CD4-positive, alpha-beta T cell treated with Interleukin-15 for 1 hour (primary cell): ENCODE data around the gene DIP2C.
"Not testable (repeated sequence)": the region's sequence is repeated elsewhere in the genome, so short reads cannot be mapped to it uniquely, and the experiment has no call there.

Experiments used
- DNase-seq: peaks from one replicate; pipeline ENCODE4 v3.0.0-alpha.2; 2020

DIP2C gene

GRCh38 chr10:590721-591120 is 98.7 kb downstream of the DIP2C start:
- DNase-seq, result no peak

GRCh38 chr10:589961-590680 is 99.3 kb downstream of the DIP2C start:
- no peak for DNase-seq

- no peak for DNase-seq
Observed at GRCh38 chr10:588246-589165, 101.0 kb downstream of the DIP2C start.

GRCh38 chr10:586716-587115 is 102.8 kb downstream of the DIP2C start:
- no peak for DNase-seq

GRCh38 chr10:586151-586550 is 103.3 kb downstream of the DIP2C start:
- no peak for DNase-seq

- DNase-seq, result no peak
Observed at GRCh38 chr10:585502-585901, 104.0 kb downstream of the DIP2C start.

- not testable (repeated sequence) for DNase-seq
Observed at GRCh38 chr10:584497-585290, 104.8 kb downstream of the DIP2C start.

GRCh38 chr10:583433-583832 is 106.0 kb downstream of the DIP2C start:
- no peak for DNase-seq

GRCh38 chr10:581776-582330 is 107.6 kb downstream of the DIP2C start:
- DNase-seq, result no peak

- DNase-seq, result no peak
Observed at GRCh38 chr10:580778-581177, 108.7 kb downstream of the DIP2C start.

GRCh38 chr10:576130-576465 is 113.4 kb downstream of the DIP2C start:
- DNase-seq, result no peak

- no peak for DNase-seq
Observed at GRCh38 chr10:575402-576129, 113.9 kb downstream of the DIP2C start.

- no peak for DNase-seq
Observed at GRCh38 chr10:572696-573095, 116.8 kb downstream of the DIP2C start.

- no peak for DNase-seq
Observed at GRCh38 chr10:571688-572451, 117.6 kb downstream of the DIP2C start.

GRCh38 chr10:571166-571565 is 118.3 kb downstream of the DIP2C start:
- no peak for DNase-seq

- no peak for DNase-seq
Observed at GRCh38 chr10:570628-571163, 118.8 kb downstream of the DIP2C start.

GRCh38 chr10:569961-570627 is 119.4 kb downstream of the DIP2C start:
- no peak for DNase-seq

GRCh38 chr10:568848-569247 is 120.6 kb downstream of the DIP2C start:
- DNase-seq, result no peak

GRCh38 chr10:567869-568268 is 121.6 kb downstream of the DIP2C start:
- DNase-seq, result no peak

- no peak for DNase-seq
Observed at GRCh38 chr10:566241-566885, 123.1 kb downstream of the DIP2C start.
